Astrocyte of the spinal cord (primary cell): ENCODE results near the gene ERVMER34-1.

Experiments
- DNase-seq: peaks from one replicate; pipeline ENCODE4 v3.0.0; 2011; ENCODE audit warnings: low read depth, low spot score
- H3K4me3 ChIP-seq: 2 replicates; pipeline ENCODE4 v1.5.1; 2011; ENCODE audit warnings: low read depth, mild to moderate bottlenecking, low read length, moderate library complexity
- CTCF ChIP-seq: IDR thresholded peaks from 2 replicates; pipeline ENCODE4 v1.5.1; 2012; ENCODE audit warnings: low read depth, mild to moderate bottlenecking, low read length, inconsistent platforms
- in situ Hi-C: cut with HindIII; loops from 2 replicates; pipeline ENCODE4 v1.10.0; 2017; ENCODE audit warnings: low sequenced_read_pairs

ERVMER34-1 gene

GRCh38 chr4:52750213-52750612 is 1.0 kb downstream of the ERVMER34-1 start:
- in situ Hi-C loops = no loop called here
- H3K4me3 ChIP-seq = no peak overlapping the region
- DNase-seq = no peak
- no peak for TF ChIP-seq CTCF

- no peak for DNase-seq
- in situ Hi-C loops = no loop called here
- no peak for TF ChIP-seq CTCF
- no peak overlapping the region for H3K4me3 ChIP-seq
Observed at GRCh38 chr4:52748432-52748831, 2.8 kb downstream of the ERVMER34-1 start.

GRCh38 chr4:52744588-52744987 is 6.6 kb downstream of the ERVMER34-1 start:
- no peak for TF ChIP-seq CTCF
- in situ Hi-C loops = no loop called here
- no peak overlapping the region for H3K4me3 ChIP-seq
- DNase-seq = no peak

- no peak for TF ChIP-seq CTCF
- DNase-seq = no peak
- in situ Hi-C loops = no loop called here
- no peak overlapping the region for H3K4me3 ChIP-seq
Observed at GRCh38 chr4:52743444-52744019, 7.7 kb downstream of the ERVMER34-1 start.

GRCh38 chr4:52729586-52729985 is 21.6 kb downstream of the ERVMER34-1 start:
- in situ Hi-C loops = no loop called here
- H3K4me3 ChIP-seq = no peak overlapping the region
- DNase-seq = no peak
- no peak for TF ChIP-seq CTCF

- H3K4me3 ChIP-seq = no peak overlapping the region
- no peak for TF ChIP-seq CTCF
Observed at GRCh38 chr4:52728691-52729240, 22.5 kb downstream of the ERVMER34-1 start.

More at GRCh38 chr4:52728691-52729240, 22.5 kb downstream of the ERVMER34-1 start:
- DNase-seq = no peak
- in situ Hi-C loops = no loop called here
